ENCODE data around the gene DHRS7B. TPM values are rescaled to one million over a fixed set of nuclear protein-coding genes. Genes with fewer than 3 reads are reported as not detected.
A peak's percentile ranks its signal among the peaks of the same experiment; 100 is the strongest.

Gene DHRS7B
- total RNA-seq, 6 experiments from 2014 or later: 10.1 to 34.2 (median 14.8) TPM

DNA sequence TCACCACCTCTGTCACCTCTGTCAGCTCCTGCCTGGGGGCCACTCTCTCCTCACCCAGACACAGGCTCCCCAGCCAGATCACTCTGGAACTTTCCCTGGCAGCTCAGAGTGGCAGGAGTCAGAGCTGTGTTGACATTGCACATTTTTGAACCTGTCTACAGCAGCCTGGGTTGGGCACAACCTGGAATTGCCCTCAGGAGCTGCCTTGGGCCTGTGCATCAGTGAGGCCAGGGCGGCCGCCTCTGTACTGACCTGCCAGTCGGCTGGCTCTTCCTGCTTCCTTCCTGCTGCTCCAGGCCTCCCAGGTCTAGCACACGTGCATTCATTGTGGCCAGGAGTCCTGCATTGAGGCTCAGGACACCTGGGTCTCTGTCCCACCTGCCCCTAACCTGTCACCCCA lies 101.3 kb downstream of the DHRS7B start:
- H3K4me1 ChIP-seq: no peaks in the 10 kb centered on the region
- DNase-seq (no peak), ATAC-seq (peak; percentile 29 to 67 (median 54))
- H3K27ac ChIP-seq: no peak overlapping the region
- WGBS (ENCODE audit: insufficient coverage, low coverage, low lambda C conversion rate, missing lambda C conversion rate): no CpG with 5 or more reads among the region's 4 CpGs
- no peaks in the 10 kb centered on the region for H3K36me3 ChIP-seq
- H3K9me3 ChIP-seq: no peaks in the 10 kb centered on the region
- no peak overlapping the region for H3K4me3 ChIP-seq
- no peaks in the 10 kb centered on the region for H3K27me3 ChIP-seq
- no peak for TF ChIP-seq POLR2A (IDR thresholded peaks at IDR 0.05)
- TF ChIP-seq, protein P1, sequence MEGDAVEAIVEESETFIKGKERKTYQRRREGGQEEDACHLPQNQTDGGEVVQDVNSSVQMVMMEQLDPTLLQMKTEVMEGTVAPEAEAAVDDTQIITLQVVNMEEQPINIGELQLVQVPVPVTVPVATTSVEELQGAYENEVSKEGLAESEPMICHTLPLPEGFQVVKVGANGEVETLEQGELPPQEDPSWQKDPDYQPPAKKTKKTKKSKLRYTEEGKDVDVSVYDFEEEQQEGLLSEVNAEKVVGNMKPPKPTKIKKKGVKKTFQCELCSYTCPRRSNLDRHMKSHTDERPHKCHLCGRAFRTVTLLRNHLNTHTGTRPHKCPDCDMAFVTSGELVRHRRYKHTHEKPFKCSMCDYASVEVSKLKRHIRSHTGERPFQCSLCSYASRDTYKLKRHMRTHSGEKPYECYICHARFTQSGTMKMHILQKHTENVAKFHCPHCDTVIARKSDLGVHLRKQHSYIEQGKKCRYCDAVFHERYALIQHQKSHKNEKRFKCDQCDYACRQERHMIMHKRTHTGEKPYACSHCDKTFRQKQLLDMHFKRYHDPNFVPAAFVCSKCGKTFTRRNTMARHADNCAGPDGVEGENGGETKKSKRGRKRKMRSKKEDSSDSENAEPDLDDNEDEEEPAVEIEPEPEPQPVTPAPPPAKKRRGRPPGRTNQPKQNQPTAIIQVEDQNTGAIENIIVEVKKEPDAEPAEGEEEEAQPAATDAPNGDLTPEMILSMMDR (IDR thresholded peaks at IDR 0.05): no peak
- intact Hi-C loops (cut with DNase I): no loop called here

DNA sequence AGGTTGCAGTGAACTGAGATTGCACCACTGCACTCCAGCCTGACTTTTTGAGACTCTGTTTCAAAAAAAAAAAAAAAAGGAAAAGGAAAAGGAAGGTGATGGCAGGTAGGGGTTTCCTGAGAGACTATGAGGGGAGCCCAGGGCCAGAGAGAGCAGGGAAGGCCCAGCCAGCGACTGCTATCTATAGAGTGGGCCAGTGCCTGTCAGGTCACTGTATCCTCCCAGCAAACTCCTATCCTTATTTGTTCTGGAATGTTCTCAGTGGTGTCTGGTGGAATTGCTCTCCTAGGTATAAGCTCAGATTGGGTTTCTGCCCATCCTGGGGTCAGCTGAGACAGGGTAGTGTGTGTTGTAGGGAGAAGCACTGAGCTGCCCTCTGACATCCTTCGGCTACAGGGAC lies 102.1 kb downstream of the DHRS7B start:
- Histone ChIP-seq H3K27ac (no peak overlapping the region), H3K4me3 (no peak overlapping the region), H3K4me1 (no peaks in the 10 kb centered on the region), H3K36me3 (no peaks in the 10 kb centered on the region), H3K27me3 (no peaks in the 10 kb centered on the region), H3K9me3 (no peaks in the 10 kb centered on the region)
- DNase-seq: no peak
- no peak for TF ChIP-seq POLR2A (IDR thresholded peaks at IDR 0.05)
- TF ChIP-seq, protein P1 (IDR thresholded peaks at IDR 0.05): no peak
- peak in 1 of 4 donors; percentile 22 for ATAC-seq
- 67% methylated on average over 1 of the region's 2 CpGs for WGBS (ENCODE audit: insufficient coverage, low coverage, low lambda C conversion rate, missing lambda C conversion rate)
- intact Hi-C loops (cut with DNase I): no loop called here

DNA sequence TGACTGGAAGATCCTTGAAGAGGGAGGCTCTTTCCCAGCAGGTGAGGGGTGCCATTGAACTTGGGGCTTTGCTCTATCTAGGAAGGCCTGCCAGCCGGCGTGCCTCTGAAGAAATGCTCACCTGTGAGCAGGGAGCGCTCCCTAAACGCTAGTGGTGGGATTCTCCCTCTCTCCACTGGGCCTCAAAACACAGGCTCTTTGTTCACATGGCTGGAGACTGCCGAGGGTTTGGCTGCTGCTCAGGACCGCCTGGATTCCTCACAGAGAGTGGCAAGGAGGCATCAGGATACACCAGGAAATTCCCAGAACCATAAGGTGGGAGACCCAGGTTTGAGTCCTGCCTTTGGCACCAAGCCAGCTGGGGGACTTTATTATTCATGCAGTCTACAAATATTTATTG lies 104.8 kb downstream of the DHRS7B start:
- H3K4me3 ChIP-seq: no peak overlapping the region
- no peak overlapping the region for H3K27ac ChIP-seq
- H3K4me1 ChIP-seq: no peaks in the 10 kb centered on the region
- no peaks in the 10 kb centered on the region for H3K36me3 ChIP-seq
- intact Hi-C loops (cut with DNase I): no loop called here
- 60% methylated on average over 1 of the region's 6 CpGs for WGBS (ENCODE audit: insufficient coverage, low coverage, low lambda C conversion rate, missing lambda C conversion rate)
- no peak for ATAC-seq
- TF ChIP-seq, protein P1 (IDR thresholded peaks at IDR 0.05): no peak
- TF ChIP-seq POLR2A (IDR thresholded peaks at IDR 0.05): no peak
- no peaks in the 10 kb centered on the region for H3K9me3 ChIP-seq
- no peaks in the 10 kb centered on the region for H3K27me3 ChIP-seq
- DNase-seq: no peak

DNA sequence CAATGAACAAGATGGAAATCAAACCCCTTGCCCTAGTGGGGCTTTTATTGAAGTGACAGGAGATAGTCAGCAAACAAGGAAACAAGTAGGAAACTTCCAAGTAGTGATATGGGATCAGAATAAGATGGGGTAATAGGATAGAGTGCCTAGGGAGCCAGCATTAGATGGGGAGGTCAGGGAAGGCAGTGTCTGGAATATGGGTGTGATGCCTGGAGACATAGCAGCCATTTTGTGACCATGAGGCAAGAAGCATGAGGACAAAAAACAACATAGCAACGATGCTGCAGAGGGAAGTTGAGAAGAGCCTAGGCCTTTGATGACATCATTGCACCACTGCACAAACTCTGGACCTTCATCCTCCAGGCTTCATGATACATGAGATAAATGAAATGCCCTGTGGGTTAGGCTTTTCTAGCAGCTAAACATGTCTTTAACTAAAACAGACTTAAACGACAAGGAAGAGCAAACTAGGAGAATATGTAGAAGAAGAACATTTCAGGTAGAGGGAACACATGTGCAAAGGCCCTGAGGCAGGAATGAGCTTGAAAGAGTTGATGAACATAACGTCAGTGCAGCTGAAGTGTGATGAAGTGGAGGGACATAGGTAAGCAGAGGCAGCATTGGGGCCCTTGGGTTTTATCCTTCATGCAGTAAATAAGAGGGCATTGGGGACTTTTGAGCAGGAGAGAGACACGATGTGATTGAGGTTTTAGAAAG lies 105.4 kb downstream of the DHRS7B start:
- Histone ChIP-seq H3K36me3 (no peaks in the 10 kb centered on the region), H3K9me3 (no peaks in the 10 kb centered on the region), H3K27me3 (no peaks in the 10 kb centered on the region), H3K4me1 (no peaks in the 10 kb centered on the region), H3K27ac (no peak overlapping the region), H3K4me3 (no peak overlapping the region)
- no peak for TF ChIP-seq POLR2A (IDR thresholded peaks at IDR 0.05)
- TF ChIP-seq, protein P1 (IDR thresholded peaks at IDR 0.05): no peak
- WGBS (ENCODE audit: insufficient coverage, low coverage, low lambda C conversion rate, missing lambda C conversion rate): 76% methylated on average over 4 of the region's 4 CpGs
- no peak for ATAC-seq
- no peak for DNase-seq
- intact Hi-C loops (cut with DNase I): no loop called here

All from right lobe of liver (tissue), 6 donors.